OCI-LY1 (cell line): Measurements from ENCODE around the gene SYT3.

Experiments
- H2AFZ ChIP-seq: fragments of 200-600 bp; sonication (generic), shearing (Covaris generic); 2 replicates; pipeline ENCODE4 v1.6.0; 2014; ENCODE audit warnings: antibody characterized with exemption, mild to moderate bottlenecking, low read length
- H3F3A ChIP-seq: fragments of 200-600 bp; sonication (generic), shearing (Covaris generic); 2 replicates; pipeline ENCODE4 v1.6.0; 2014; ENCODE audit warnings: mild to moderate bottlenecking, antibody characterized with exemption, low read length, moderate library complexity; ENCODE audit not compliant: insufficient read depth
- H3K27ac ChIP-seq: fragments of 200-600 bp; sonication (generic); 2 replicates; pipeline ENCODE4 v1.5.1; 2014; ENCODE audit warnings: low read length, mixed run types, mild to moderate bottlenecking, low read depth; ENCODE audit not compliant: poor library complexity, severe bottlenecking
- H3K27me3 ChIP-seq: fragments of 200-600 bp; sonication (generic); 2 replicates; pipeline ENCODE4 v1.6.0; 2014; ENCODE audit warnings: antibody characterized with exemption, mild to moderate bottlenecking, low read length, moderate library complexity; ENCODE audit not compliant: insufficient read depth
- H3K36me3 ChIP-seq: fragments of 200-600 bp; sonication (generic); 2 replicates; pipeline ENCODE4 v1.6.1; 2014; ENCODE audit warnings: mild to moderate bottlenecking, antibody characterized with exemption, low read length, moderate library complexity, mixed read lengths; ENCODE audit not compliant: insufficient read depth
- H3K4me1 ChIP-seq: fragments of 200-600 bp; sonication (generic); 2 replicates; pipeline ENCODE4 v1.5.1; 2014; ENCODE audit warnings: mild to moderate bottlenecking, low read length, moderate library complexity; ENCODE audit not compliant: insufficient read depth, severe bottlenecking
- H3K4me2 ChIP-seq: fragments of 200-600 bp; sonication (generic), shearing (Covaris generic); 2 replicates; pipeline ENCODE4 v1.6.1; 2014; ENCODE audit warnings: low read length
- H3K4me3 ChIP-seq: fragments of 200-600 bp; sonication (generic); 2 replicates; pipeline ENCODE4 v1.5.1; 2014; ENCODE audit warnings: low read length, low read depth, mild to moderate bottlenecking, mixed read lengths; ENCODE audit not compliant: poor library complexity, severe bottlenecking
- H3K79me2 ChIP-seq: fragments of 200-600 bp; shearing (Covaris generic); 2 replicates; pipeline ENCODE4 v1.6.1; 2016; ENCODE audit warnings: mixed run types, low read length, mixed read lengths; ENCODE audit not compliant: insufficient read depth
- H3K9ac ChIP-seq: fragments of 200-600 bp; sonication (generic), shearing (Covaris generic); 2 replicates; pipeline ENCODE4 v1.6.1; 2014; ENCODE audit warnings: mild to moderate bottlenecking, low read length, mixed read lengths
- H3K9me2 ChIP-seq: fragments of 200-600 bp; sonication (generic), shearing (Covaris generic); 2 replicates; pipeline ENCODE4 v1.6.1; 2014; ENCODE audit warnings: low read depth, mild to moderate bottlenecking, low read length, mixed read lengths
- H3K9me3 ChIP-seq: fragments of 200-600 bp; shearing (Covaris generic); 2 replicates; pipeline ENCODE4 v1.6.1; 2014; ENCODE audit warnings: low read length, mixed read lengths
- H4K20me1 ChIP-seq: fragments of 200-600 bp; sonication (generic), shearing (Covaris generic); 2 replicates; pipeline ENCODE4 v1.6.0; 2016; ENCODE audit warnings: mild to moderate bottlenecking, low read length; ENCODE audit not compliant: insufficient read depth
- CTCF ChIP-seq: fragments of 200-600 bp; sonication (generic), shearing (Covaris generic); IDR thresholded peaks from 2 replicates; pipeline ENCODE4 v1.5.1; 2017; ENCODE audit warnings: mild to moderate bottlenecking, antibody characterized with exemption, low read length, moderate library complexity, mixed read lengths
- EZH2 ChIP-seq: fragments of 200-600 bp; sonication (generic), shearing (Covaris generic); IDR thresholded peaks from 2 replicates; pipeline ENCODE4 v1.8.0; 2017; ENCODE audit warnings: borderline replicate concordance, mixed run types, mild to moderate bottlenecking, antibody characterized with exemption, low read length, moderate library complexity, mixed read lengths

SYT3 gene

GRCh38 chr19:50667759-50668231 lies 28.1 kb upstream of the SYT3 start:
- no peak overlapping the region for H3K4me2 ChIP-seq
- no peaks in the 10 kb centered on the region for H3F3A ChIP-seq
- no peaks in the 10 kb centered on the region for H3K4me1 ChIP-seq
- no peaks in the 10 kb centered on the region for H4K20me1 ChIP-seq
- no peak overlapping the region for H3K4me3 ChIP-seq
- H3K36me3 ChIP-seq: no peaks in the 10 kb centered on the region; the same call in 1 of the 2 replicates
- no peak overlapping the region for H3K27ac ChIP-seq
- H3K27me3 ChIP-seq: no peaks in the 10 kb centered on the region
- H3K79me2 ChIP-seq: no peaks in the 10 kb centered on the region
- H3K9ac ChIP-seq: no peak overlapping the region
- no peak overlapping the region for H2AFZ ChIP-seq
- TF ChIP-seq CTCF: no peak
- no peak for TF ChIP-seq EZH2
- peaks cover 5% of the 10 kb centered on the region; the same call in 1 of the 2 replicates for H3K9me3 ChIP-seq
- H3K9me2 ChIP-seq: no peaks in the 10 kb centered on the region

GRCh38 chr19:50667177-50667758 lies 27.6 kb upstream of the SYT3 start:
- TF ChIP-seq EZH2: no peak
- TF ChIP-seq CTCF: no peak
- Histone ChIP-seq H3K4me3 (no peak overlapping the region), H3K4me1 (no peaks in the 10 kb centered on the region), H3K79me2 (no peaks in the 10 kb centered on the region), H3K27me3 (no peaks in the 10 kb centered on the region), H3K27ac (no peak overlapping the region), H3K9ac (no peak overlapping the region), H3K9me3 (peaks cover 5% of the 10 kb centered on the region; the same call in 1 of the 2 replicates), H3F3A (no peaks in the 10 kb centered on the region), H3K4me2 (no peak overlapping the region), H3K9me2 (no peaks in the 10 kb centered on the region), H3K36me3 (no peaks in the 10 kb centered on the region; the same call in 1 of the 2 replicates), H2AFZ (no peak overlapping the region), H4K20me1 (no peaks in the 10 kb centered on the region)

- Histone ChIP-seq H3K9me3 (peaks cover 5% of the 10 kb centered on the region; the same call in 1 of the 2 replicates), H3K4me2 (no peak overlapping the region), H3K4me1 (no peaks in the 10 kb centered on the region), H3F3A (no peaks in the 10 kb centered on the region), H3K9ac (no peak overlapping the region), H3K9me2 (no peaks in the 10 kb centered on the region), H3K27me3 (no peaks in the 10 kb centered on the region), H3K4me3 (no peak overlapping the region), H2AFZ (no peak overlapping the region), H4K20me1 (no peaks in the 10 kb centered on the region), H3K27ac (no peak overlapping the region), H3K36me3 (no peaks in the 10 kb centered on the region; the same call in 1 of the 2 replicates), H3K79me2 (no peaks in the 10 kb centered on the region)
- TF ChIP-seq EZH2 (no peak), CTCF (no peak)
Observed at GRCh38 chr19:50666346-50667176, 26.9 kb upstream of the SYT3 start.
